ENCODE results near the gene AGAP1. TPM values are rescaled to one million over a fixed set of nuclear protein-coding genes. Genes with fewer than 3 reads are reported as not detected.

AGAP1 gene
- total RNA-seq, 1 donor from 2014 or later, result 43.9 TPM

GRCh38 chr2:235556901-235557300, 63.1 kb downstream of the AGAP1 start:
- Mint-ChIP-seq H3K27ac (ENCODE audit: unreplicated experiment) (no peak overlapping the region), H3K36me3 (ENCODE audit: low read depth, unreplicated experiment) (no peaks in the 10 kb centered on the region), H3K9me3 (ENCODE audit: unreplicated experiment) (no peaks in the 10 kb centered on the region), H3K27me3 (ENCODE audit: unreplicated experiment) (peaks cover 2% of the 10 kb centered on the region), H3K4me3 (ENCODE audit: unreplicated experiment) (no peak overlapping the region), H3K4me1 (ENCODE audit: unreplicated experiment) (peaks cover 7% of the 10 kb centered on the region)
- no peak for DNase-seq (ENCODE audit: low spot score)
- TF ChIP-seq CTCF (IDR thresholded peaks at IDR 0.05; ENCODE audit: unreplicated experiment), result no peak

DNA sequence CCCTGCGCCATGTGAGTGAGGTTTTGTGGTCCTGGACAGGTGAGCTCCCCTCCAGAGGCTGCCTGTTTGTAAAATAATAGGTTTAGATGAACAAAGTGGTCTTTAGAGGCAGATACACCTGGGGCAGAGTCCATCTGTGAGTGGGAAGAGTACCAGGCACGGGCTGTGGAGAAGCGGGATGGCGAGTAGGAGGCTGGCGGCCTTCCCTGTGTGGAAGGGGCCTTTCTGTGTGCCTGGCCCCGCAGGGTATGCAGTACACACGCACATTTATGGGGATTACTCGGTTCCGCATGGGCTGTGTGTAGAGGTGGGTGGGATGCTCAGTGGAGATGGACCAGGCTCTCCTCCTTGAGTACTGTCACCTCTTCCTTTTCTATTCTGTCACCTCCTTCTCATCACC, 64.1 kb downstream of the AGAP1 start:
- peaks cover 4% of the 10 kb centered on the region for H3K4me1 Mint-ChIP-seq (ENCODE audit: unreplicated experiment)
- H3K27me3 Mint-ChIP-seq (ENCODE audit: unreplicated experiment), result no peaks in the 10 kb centered on the region
- no peaks in the 10 kb centered on the region for H3K9me3 Mint-ChIP-seq (ENCODE audit: unreplicated experiment)
- H3K4me3 Mint-ChIP-seq (ENCODE audit: unreplicated experiment), result no peak overlapping the region
- no peak for DNase-seq (ENCODE audit: low spot score)
- TF ChIP-seq CTCF (IDR thresholded peaks at IDR 0.05; ENCODE audit: unreplicated experiment), result no peak
- H3K27ac Mint-ChIP-seq (ENCODE audit: unreplicated experiment), result no peak overlapping the region
- H3K36me3 Mint-ChIP-seq (ENCODE audit: low read depth, unreplicated experiment), result no peaks in the 10 kb centered on the region

GRCh38 chr2:235558572-235558971, 64.7 kb downstream of the AGAP1 start:
- H3K9me3 Mint-ChIP-seq (ENCODE audit: unreplicated experiment), result no peaks in the 10 kb centered on the region
- H3K27ac Mint-ChIP-seq (ENCODE audit: unreplicated experiment), result no peak overlapping the region
- DNase-seq (ENCODE audit: low spot score), result no peak
- H3K36me3 Mint-ChIP-seq (ENCODE audit: low read depth, unreplicated experiment), result no peaks in the 10 kb centered on the region
- TF ChIP-seq CTCF (IDR thresholded peaks at IDR 0.05; ENCODE audit: unreplicated experiment), result no peak
- H3K4me3 Mint-ChIP-seq (ENCODE audit: unreplicated experiment), result no peak overlapping the region
- H3K4me1 Mint-ChIP-seq (ENCODE audit: unreplicated experiment), result peaks cover 10% of the 10 kb centered on the region
- no peaks in the 10 kb centered on the region for H3K27me3 Mint-ChIP-seq (ENCODE audit: unreplicated experiment)

- Mint-ChIP-seq H3K36me3 (ENCODE audit: low read depth, unreplicated experiment) (no peaks in the 10 kb centered on the region), H3K4me3 (ENCODE audit: unreplicated experiment) (no peak overlapping the region), H3K27ac (ENCODE audit: unreplicated experiment) (no peak overlapping the region), H3K9me3 (ENCODE audit: unreplicated experiment) (no peaks in the 10 kb centered on the region), H3K27me3 (ENCODE audit: unreplicated experiment) (no peaks in the 10 kb centered on the region), H3K4me1 (ENCODE audit: unreplicated experiment) (peaks cover 13% of the 10 kb centered on the region)
- TF ChIP-seq CTCF (IDR thresholded peaks at IDR 0.05; ENCODE audit: unreplicated experiment), result no peak
- DNase-seq (ENCODE audit: low spot score), result no peak
These were observed 66.5 kb downstream of the AGAP1 start for GRCh38 chr2:235560345-235560744.

DNA sequence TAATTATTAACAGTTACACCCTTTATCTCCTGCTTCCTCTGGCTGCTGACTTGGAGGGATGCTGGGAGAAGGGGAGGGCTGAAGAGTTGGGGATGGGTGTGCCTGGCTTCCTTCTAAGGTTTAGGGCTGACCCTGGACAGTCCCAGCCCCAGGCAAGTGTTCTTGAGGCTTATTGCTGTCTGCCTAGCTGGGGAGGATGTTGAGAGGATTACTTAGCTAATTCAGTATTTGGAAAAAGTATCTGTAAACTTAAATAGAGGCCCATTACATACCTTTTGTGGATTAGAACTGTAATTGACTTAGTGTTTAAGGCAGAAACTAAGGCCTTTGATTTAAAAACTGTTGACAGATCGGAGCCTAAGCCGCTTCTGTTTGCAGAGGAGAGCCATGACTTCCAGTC, 67.6 kb downstream of the AGAP1 start:
- Mint-ChIP-seq H3K4me3 (ENCODE audit: unreplicated experiment) (no peak overlapping the region), H3K27ac (ENCODE audit: unreplicated experiment) (no peak overlapping the region), H3K9me3 (ENCODE audit: unreplicated experiment) (no peaks in the 10 kb centered on the region), H3K36me3 (ENCODE audit: low read depth, unreplicated experiment) (no peaks in the 10 kb centered on the region), H3K27me3 (ENCODE audit: unreplicated experiment) (peaks cover 3% of the 10 kb centered on the region), H3K4me1 (ENCODE audit: unreplicated experiment) (peaks cover 18% of the 10 kb centered on the region)
- no peak for TF ChIP-seq CTCF (IDR thresholded peaks at IDR 0.05; ENCODE audit: unreplicated experiment)
- DNase-seq (ENCODE audit: low spot score), result no peak
